Tibial nerve (tissue), 4 donors: ENCODE data around the gene ESCO1.

ENCODE experiments used
- EP300 ChIP-seq, 2 donors: sonication (generic); formaldehyde crosslinking; IDR thresholded peaks; one replicate each; pipeline ENCODE4 v1.6.1; 2017; ENCODE audit warnings: antibody characterized with exemption in 2 of 2, mild to moderate bottlenecking in 1 of 2
- POLR2A ChIP-seq, 2 donors: fragments of 450-650 bp; IDR thresholded peaks; one replicate each; pipeline ENCODE4 v1.6.1; 2017; ENCODE audit warnings: antibody characterized with exemption in 2 of 2, mild to moderate bottlenecking in 2 of 2, moderate library complexity in 2 of 2
- TF ChIP-seq, protein P1 (sequence below), 5 experiments: fragments of 200-600 bp in 3 of 5; fragments of 450-650 bp in 2 of 5; sonication (generic) in 3 of 5; IDR thresholded peaks; one replicate each; pipeline ENCODE4 v1.5.1; 2016 to 2019; ENCODE audit warnings: antibody characterized with exemption in 5 of 5, mild to moderate bottlenecking in 3 of 5, moderate library complexity in 2 of 5

DNA sequence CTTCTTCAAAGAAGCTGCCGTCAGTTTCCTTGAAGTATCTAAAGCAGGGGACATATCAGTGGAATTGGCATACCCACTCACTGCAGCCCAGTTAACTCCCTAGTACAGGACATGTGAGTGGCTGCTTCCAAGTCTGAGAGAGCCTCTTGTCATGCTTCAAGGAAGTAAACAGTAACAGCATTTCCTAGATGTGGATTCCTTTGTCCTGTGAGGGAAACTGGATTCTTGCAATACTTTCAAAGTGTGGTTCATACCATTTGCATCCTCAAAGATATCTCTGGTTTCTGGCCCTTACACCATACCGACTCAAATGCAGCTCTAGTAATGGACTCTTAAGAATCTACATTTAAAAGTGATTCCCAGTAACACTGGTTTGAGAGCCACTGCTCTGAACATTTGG is 87.2 kb downstream of the ESCO1 start:
- TF ChIP-seq, protein P1, sequence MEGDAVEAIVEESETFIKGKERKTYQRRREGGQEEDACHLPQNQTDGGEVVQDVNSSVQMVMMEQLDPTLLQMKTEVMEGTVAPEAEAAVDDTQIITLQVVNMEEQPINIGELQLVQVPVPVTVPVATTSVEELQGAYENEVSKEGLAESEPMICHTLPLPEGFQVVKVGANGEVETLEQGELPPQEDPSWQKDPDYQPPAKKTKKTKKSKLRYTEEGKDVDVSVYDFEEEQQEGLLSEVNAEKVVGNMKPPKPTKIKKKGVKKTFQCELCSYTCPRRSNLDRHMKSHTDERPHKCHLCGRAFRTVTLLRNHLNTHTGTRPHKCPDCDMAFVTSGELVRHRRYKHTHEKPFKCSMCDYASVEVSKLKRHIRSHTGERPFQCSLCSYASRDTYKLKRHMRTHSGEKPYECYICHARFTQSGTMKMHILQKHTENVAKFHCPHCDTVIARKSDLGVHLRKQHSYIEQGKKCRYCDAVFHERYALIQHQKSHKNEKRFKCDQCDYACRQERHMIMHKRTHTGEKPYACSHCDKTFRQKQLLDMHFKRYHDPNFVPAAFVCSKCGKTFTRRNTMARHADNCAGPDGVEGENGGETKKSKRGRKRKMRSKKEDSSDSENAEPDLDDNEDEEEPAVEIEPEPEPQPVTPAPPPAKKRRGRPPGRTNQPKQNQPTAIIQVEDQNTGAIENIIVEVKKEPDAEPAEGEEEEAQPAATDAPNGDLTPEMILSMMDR (IDR thresholded peaks at IDR 0.05), result no peak
- TF ChIP-seq EP300 (IDR thresholded peaks at IDR 0.05), result no peak
- no peak for TF ChIP-seq POLR2A (IDR thresholded peaks at IDR 0.05)
